ENCODE results near the gene ATP5MG. TPM values are rescaled to one million over a fixed set of nuclear protein-coding genes. Genes with fewer than 3 reads are reported as not detected.

The ATP5MG gene
- total RNA-seq, 1 experiment from 2014 or later = 205 TPM

DNA sequence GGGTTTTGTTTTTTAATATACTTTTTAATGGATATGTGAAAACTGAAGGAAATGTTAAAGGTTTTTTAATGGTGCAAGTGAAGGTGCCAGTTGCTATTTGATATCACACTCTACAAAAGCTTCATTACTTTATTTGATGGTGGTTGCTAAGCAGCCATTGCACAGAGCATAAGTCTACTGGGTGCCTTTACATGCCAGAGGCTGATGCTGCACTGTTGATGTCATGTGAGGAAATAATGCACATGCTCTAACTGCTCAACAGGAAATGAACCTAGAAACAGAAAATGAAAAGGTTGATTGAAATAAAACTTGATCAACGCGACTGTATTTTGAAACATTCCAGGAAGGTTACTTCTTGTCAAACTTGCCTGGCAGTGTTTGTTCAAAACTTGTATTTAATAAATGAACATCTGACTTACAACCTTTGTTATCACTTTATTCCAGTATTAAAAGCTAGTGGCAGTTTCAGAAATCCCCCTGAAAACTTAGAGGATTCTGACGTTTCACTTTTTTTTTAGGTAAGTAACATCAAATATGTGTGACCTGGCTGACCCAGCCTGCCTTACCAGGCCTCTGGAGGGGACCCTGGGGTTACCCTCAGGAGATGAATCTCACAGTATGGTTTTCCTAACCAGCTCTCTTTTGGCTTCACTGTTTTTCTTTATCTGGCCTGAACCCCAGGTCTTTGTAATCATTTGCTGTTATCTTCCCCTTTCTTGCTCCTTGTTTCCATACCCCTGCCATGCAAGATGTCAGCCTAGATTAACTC lies 2.4 kb upstream of the ATP5MG start:
- no peaks in the 10 kb centered on the region for H3K27me3 ChIP-seq (ENCODE audit: insufficient read depth, low read length)
- no peak overlapping the region for H2AFZ ChIP-seq (ENCODE audit: low read depth, low read length, poor library complexity, severe bottlenecking)
- DNase-seq (ENCODE audit: low read depth, low spot score) (no peak), ATAC-seq (no peak)
- no peak overlapping the region for H3K9ac ChIP-seq (ENCODE audit: low read length)
- no peak overlapping the region for H3K27ac ChIP-seq (ENCODE audit: low read depth, low read length)
- H3K4me3 ChIP-seq (replicated peaks in 1 of 2; ENCODE audit: low read depth in 1 of 2, low read length in 2 of 2) = no peak overlapping the region
- peaks cover 10 to 20% of the 10 kb centered on the region in 2 experiments; a peak in 3 of 4 replicates for H3K4me1 ChIP-seq (ENCODE audit: control insufficient read depth in 1 of 2, insufficient read depth in 2 of 2, low read length in 2 of 2)
- ChIA-PET RAD21 (ENCODE audit: low non-redundant PET in 1 of 2, low total read pairs in 2 of 2, uncharacterized antibody in 2 of 2, unreplicated experiment in 2 of 2) (no interaction called here), POLR2A (no interaction called here), CTCF (interaction anchor here (2.1 kb wide), 1 partner anchor 201 kb away, joined by 6 read pairs; no protein-coding TSS in a partner anchor)
- peaks cover 8% of the 10 kb centered on the region; the same call in 1 of the 2 replicates for H4K20me1 ChIP-seq (ENCODE audit: insufficient read depth)
- no TSS peak for BruUV-seq (replicated peaks)
- H3K9me2 ChIP-seq (ENCODE audit: insufficient read depth) = no peaks in the 10 kb centered on the region
- TF ChIP-seq, protein P1, sequence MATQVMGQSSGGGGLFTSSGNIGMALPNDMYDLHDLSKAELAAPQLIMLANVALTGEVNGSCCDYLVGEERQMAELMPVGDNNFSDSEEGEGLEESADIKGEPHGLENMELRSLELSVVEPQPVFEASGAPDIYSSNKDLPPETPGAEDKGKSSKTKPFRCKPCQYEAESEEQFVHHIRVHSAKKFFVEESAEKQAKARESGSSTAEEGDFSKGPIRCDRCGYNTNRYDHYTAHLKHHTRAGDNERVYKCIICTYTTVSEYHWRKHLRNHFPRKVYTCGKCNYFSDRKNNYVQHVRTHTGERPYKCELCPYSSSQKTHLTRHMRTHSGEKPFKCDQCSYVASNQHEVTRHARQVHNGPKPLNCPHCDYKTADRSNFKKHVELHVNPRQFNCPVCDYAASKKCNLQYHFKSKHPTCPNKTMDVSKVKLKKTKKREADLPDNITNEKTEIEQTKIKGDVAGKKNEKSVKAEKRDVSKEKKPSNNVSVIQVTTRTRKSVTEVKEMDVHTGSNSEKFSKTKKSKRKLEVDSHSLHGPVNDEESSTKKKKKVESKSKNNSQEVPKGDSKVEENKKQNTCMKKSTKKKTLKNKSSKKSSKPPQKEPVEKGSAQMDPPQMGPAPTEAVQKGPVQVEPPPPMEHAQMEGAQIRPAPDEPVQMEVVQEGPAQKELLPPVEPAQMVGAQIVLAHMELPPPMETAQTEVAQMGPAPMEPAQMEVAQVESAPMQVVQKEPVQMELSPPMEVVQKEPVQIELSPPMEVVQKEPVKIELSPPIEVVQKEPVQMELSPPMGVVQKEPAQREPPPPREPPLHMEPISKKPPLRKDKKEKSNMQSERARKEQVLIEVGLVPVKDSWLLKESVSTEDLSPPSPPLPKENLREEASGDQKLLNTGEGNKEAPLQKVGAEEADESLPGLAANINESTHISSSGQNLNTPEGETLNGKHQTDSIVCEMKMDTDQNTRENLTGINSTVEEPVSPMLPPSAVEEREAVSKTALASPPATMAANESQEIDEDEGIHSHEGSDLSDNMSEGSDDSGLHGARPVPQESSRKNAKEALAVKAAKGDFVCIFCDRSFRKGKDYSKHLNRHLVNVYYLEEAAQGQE (IDR thresholded peaks at IDR 0.05; ENCODE audit: low read depth) = no peak
- no peak for TF ChIP-seq RAD21 (IDR thresholded peaks at IDR 0.05; ENCODE audit: low read depth)
- no peak for TF ChIP-seq SRF (IDR thresholded peaks at IDR 0.05; ENCODE audit: low read depth)
- TF ChIP-seq, protein P2, sequence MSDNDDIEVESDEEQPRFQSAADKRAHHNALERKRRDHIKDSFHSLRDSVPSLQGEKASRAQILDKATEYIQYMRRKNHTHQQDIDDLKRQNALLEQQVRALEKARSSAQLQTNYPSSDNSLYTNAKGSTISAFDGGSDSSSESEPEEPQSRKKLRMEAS (IDR thresholded peaks at IDR 0.05) = no peak
- no peak for TF ChIP-seq POLR2A (IDR thresholded peaks at IDR 0.05; ENCODE audit: borderline replicate concordance, extremely low read depth, insufficient read depth, insufficient read length)
- TF ChIP-seq ELF1 (IDR thresholded peaks at IDR 0.05; ENCODE audit: borderline replicate concordance, low read depth) = no peak
- TF ChIP-seq, protein P3, sequence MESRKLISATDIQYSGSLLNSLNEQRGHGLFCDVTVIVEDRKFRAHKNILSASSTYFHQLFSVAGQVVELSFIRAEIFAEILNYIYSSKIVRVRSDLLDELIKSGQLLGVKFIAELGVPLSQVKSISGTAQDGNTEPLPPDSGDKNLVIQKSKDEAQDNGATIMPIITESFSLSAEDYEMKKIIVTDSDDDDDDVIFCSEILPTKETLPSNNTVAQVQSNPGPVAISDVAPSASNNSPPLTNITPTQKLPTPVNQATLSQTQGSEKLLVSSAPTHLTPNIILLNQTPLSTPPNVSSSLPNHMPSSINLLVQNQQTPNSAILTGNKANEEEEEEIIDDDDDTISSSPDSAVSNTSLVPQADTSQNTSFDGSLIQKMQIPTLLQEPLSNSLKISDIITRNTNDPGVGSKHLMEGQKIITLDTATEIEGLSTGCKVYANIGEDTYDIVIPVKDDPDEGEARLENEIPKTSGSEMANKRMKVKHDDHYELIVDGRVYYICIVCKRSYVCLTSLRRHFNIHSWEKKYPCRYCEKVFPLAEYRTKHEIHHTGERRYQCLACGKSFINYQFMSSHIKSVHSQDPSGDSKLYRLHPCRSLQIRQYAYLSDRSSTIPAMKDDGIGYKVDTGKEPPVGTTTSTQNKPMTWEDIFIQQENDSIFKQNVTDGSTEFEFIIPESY (IDR thresholded peaks at IDR 0.05; ENCODE audit: extremely low read depth, insufficient replicate concordance, low read length) = no peak
- TF ChIP-seq, protein P4, sequence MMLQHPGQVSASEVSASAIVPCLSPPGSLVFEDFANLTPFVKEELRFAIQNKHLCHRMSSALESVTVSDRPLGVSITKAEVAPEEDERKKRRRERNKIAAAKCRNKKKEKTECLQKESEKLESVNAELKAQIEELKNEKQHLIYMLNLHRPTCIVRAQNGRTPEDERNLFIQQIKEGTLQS (IDR thresholded peaks at IDR 0.05) = no peak
- TF ChIP-seq, protein P5, sequence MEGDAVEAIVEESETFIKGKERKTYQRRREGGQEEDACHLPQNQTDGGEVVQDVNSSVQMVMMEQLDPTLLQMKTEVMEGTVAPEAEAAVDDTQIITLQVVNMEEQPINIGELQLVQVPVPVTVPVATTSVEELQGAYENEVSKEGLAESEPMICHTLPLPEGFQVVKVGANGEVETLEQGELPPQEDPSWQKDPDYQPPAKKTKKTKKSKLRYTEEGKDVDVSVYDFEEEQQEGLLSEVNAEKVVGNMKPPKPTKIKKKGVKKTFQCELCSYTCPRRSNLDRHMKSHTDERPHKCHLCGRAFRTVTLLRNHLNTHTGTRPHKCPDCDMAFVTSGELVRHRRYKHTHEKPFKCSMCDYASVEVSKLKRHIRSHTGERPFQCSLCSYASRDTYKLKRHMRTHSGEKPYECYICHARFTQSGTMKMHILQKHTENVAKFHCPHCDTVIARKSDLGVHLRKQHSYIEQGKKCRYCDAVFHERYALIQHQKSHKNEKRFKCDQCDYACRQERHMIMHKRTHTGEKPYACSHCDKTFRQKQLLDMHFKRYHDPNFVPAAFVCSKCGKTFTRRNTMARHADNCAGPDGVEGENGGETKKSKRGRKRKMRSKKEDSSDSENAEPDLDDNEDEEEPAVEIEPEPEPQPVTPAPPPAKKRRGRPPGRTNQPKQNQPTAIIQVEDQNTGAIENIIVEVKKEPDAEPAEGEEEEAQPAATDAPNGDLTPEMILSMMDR (IDR thresholded peaks at IDR 0.05 in 2 of 3, conservative IDR thresholded peaks at IDR 0.05 in 1 of 3; ENCODE audit: borderline replicate concordance in 1 of 3, insufficient read depth in 1 of 3, low read depth in 2 of 3, low read length in 2 of 3) = no peak
- TF ChIP-seq FOSL1 (IDR thresholded peaks at IDR 0.05; ENCODE audit: low read depth) = no peak
- TF ChIP-seq POLR2AphosphoS5 (IDR thresholded peaks at IDR 0.05; ENCODE audit: low read depth, low read length) = no peak
- no peak for TF ChIP-seq CBX3 (IDR thresholded peaks at IDR 0.05; ENCODE audit: low read depth)
- no peak for TF ChIP-seq EGR1 (IDR thresholded peaks at IDR 0.05; ENCODE audit: low read depth)
- H3K4me2 ChIP-seq (ENCODE audit: low read length) = no peak overlapping the region
- no peaks in the 10 kb centered on the region for H3K9me3 ChIP-seq (ENCODE audit: control insufficient read depth in 1 of 2, insufficient read depth in 1 of 2, low read depth in 1 of 2, low read length in 2 of 2)
- H3K79me2 ChIP-seq (ENCODE audit: insufficient read depth, low read length) = peaks cover 27% of the 10 kb centered on the region
- intact Hi-C loops (cut with micrococcal nuclease) = no loop called here
- H3K36me3 ChIP-seq (ENCODE audit: control insufficient read depth in 1 of 2, insufficient read depth in 2 of 2, low read length in 2 of 2) = peaks cover 8 to 15% of the 10 kb centered on the region in 2 experiments; a peak in 3 of 4 replicates
